ENCODE results near the gene PDHA1. TPM values are rescaled to one million over a fixed set of nuclear protein-coding genes. Genes with fewer than 3 reads are reported as not detected.

PDHA1 gene
- total RNA-seq, 2 experiments from 2014 or later = 154 to 160 TPM

DNA sequence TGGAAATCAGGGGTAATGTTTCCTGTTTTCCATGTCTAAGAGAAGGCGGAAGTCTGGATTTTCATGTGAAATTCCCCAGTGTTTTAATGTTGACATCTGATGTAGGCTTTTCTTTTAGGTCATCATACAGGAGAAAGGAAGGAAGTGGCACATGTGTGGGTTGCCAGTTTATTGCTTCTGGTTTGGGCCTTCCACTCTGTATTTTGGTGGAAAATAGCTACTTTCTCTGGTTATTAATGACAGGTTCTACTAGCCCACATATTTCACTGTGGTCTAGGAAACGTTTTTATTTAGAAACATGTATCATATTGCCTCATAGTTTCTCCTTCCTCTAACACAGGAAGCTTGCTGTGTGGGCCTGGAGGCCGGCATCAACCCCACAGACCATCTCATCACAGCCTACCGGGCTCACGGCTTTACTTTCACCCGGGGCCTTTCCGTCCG is 7.2 kb downstream of the PDHA1 start:
- peak overlapping the region; percentile 87 for H3K27ac Mint-ChIP-seq
- no peaks in the 10 kb centered on the region for H3K9me3 Mint-ChIP-seq (ENCODE audit: insufficient read depth)
- H3K27me3 Mint-ChIP-seq (ENCODE audit: low read depth) = no peaks in the 10 kb centered on the region
- peak overlapping the region; percentile 18 for H3K4me3 Mint-ChIP-seq
- ChIA-PET CTCF (interaction anchor here (1.0 kb wide), 1 partner anchor 14 kb away, joined by 5 read pairs; no protein-coding TSS in a partner anchor), POLR2A (no interaction called here)
- H3K4me1 Mint-ChIP-seq (ENCODE audit: low read depth) = peaks cover 23% of the 10 kb centered on the region
- DNase-seq (peak; percentile 23), ATAC-seq (peak; percentile 80)
- H3K36me3 Mint-ChIP-seq (ENCODE audit: low read depth) = peaks cover 40% of the 10 kb centered on the region

DNA sequence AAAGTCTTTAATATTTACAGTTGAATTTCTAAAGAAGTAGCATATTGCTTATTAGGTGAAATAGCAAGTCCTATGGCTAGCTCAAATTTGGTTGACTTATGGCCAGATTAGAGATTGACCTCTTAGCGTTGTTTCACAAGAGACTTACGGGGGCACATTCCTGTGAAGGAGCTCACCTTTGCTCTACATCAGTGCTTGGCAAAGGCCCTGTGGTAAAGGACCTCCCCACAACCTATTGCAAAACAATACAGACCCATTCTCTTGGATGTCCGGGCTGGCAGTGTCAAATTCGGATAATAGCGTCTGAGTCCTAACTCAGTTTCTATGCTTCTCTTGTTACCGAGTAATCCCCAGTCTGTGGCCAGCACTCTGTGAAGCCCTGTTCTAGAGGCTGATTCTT is 10.9 kb downstream of the PDHA1 start:
- ATAC-seq (no peak), DNase-seq (no peak)
- H3K27me3 Mint-ChIP-seq (ENCODE audit: low read depth) = no peaks in the 10 kb centered on the region
- H3K36me3 Mint-ChIP-seq (ENCODE audit: low read depth) = peaks cover 59% of the 10 kb centered on the region
- no peaks in the 10 kb centered on the region for H3K9me3 Mint-ChIP-seq (ENCODE audit: insufficient read depth)
- ChIA-PET POLR2A (no interaction called here), CTCF (no interaction called here)
- H3K4me1 Mint-ChIP-seq (ENCODE audit: low read depth) = peaks cover 18% of the 10 kb centered on the region
- H3K4me3 Mint-ChIP-seq = no peak overlapping the region
- H3K27ac Mint-ChIP-seq = no peak overlapping the region

DNA sequence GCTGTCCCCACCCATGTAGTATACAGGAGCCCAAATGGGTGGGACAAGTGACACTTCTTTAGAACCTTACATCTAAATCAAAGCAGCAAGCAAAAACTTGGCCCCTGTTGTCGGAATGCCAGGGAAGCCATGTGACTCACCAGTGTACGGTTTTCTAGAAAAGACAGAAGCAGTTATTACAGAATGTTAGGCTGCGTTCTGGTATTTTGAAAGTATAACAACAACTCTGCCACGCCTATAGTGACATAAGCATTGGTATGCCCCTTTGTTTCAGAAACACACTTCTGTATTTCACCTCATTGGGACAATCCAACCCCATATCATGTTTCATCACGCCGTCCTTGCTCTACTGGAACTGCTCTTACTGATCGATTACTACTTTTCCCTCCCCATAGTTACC is 14.8 kb downstream of the PDHA1 start:
- no peak overlapping the region for H3K4me3 Mint-ChIP-seq
- ATAC-seq = no peak
- no peaks in the 10 kb centered on the region for H3K4me1 Mint-ChIP-seq (ENCODE audit: low read depth)
- peaks cover 48% of the 10 kb centered on the region for H3K36me3 Mint-ChIP-seq (ENCODE audit: low read depth)
- ChIA-PET CTCF (no interaction called here), POLR2A (no interaction called here)
- no peak for DNase-seq
- H3K27me3 Mint-ChIP-seq (ENCODE audit: low read depth) = no peaks in the 10 kb centered on the region
- no peaks in the 10 kb centered on the region for H3K9me3 Mint-ChIP-seq (ENCODE audit: insufficient read depth)
- H3K27ac Mint-ChIP-seq = no peak overlapping the region

DNA sequence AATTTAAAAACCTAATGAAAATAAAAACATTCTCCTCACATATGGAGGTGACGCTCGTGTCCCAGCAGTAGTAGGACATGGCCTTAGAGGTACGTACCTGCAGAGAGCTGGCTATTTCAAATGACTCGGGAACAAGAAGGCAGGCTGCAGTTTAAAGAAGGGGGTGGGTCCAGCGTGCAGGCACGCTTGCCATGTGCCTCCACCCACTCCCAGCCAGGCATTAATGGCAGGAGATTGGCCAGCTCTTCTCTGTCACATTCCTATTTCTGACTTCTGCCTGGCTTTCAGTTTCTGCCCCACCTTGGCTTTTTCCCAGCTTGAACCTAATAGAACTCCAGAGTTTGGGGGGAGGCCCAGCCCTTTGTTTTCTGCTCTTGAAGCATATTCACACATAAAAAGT is 17.2 kb downstream of the PDHA1 start:
- ATAC-seq (no peak), DNase-seq (no peak)
- H3K36me3 Mint-ChIP-seq (ENCODE audit: low read depth) = peaks cover 47% of the 10 kb centered on the region
- H3K27ac Mint-ChIP-seq = no peak overlapping the region
- POLR2A ChIA-PET = interaction anchor here (0.6 kb wide), 1 partner anchor 706 kb away, joined by 3 read pairs; no protein-coding TSS in a partner anchor
- H3K4me3 Mint-ChIP-seq = no peak overlapping the region
- H3K4me1 Mint-ChIP-seq (ENCODE audit: low read depth) = no peaks in the 10 kb centered on the region
- no peaks in the 10 kb centered on the region for H3K27me3 Mint-ChIP-seq (ENCODE audit: low read depth)
- CTCF ChIA-PET = interaction anchor here (2.7 kb wide), 1 partner anchor 11 kb away, joined by 13 read pairs; no protein-coding TSS in a partner anchor
- no peaks in the 10 kb centered on the region for H3K9me3 Mint-ChIP-seq (ENCODE audit: insufficient read depth)

DNA sequence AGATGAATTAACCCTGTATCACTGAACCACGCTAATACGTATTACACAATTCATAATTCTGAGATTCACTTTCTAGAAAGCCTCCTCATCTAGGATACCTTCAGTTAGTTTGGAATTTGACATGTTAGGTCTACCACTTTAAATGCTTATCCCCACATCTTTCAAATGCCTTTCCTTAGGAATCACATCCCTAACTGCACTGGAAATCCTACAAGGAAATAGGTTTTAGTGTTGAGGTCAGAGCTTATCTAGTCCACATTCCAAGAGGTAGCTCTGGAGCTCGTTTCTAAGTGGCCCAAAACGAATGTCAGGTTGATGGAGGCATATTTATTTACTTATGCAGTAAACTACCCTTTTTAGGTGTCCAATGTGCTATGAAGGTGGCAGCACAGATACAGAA is 18.0 kb downstream of the PDHA1 start:
- Mint-ChIP-seq H3K9me3 (ENCODE audit: insufficient read depth) (no peaks in the 10 kb centered on the region), H3K36me3 (ENCODE audit: low read depth) (peaks cover 45% of the 10 kb centered on the region), H3K27me3 (ENCODE audit: low read depth) (no peaks in the 10 kb centered on the region), H3K27ac (no peak overlapping the region), H3K4me1 (ENCODE audit: low read depth) (no peaks in the 10 kb centered on the region), H3K4me3 (no peak overlapping the region)
- POLR2A ChIA-PET = no interaction called here
- ATAC-seq (no peak), DNase-seq (no peak)
- CTCF ChIA-PET = interaction anchor here (2.7 kb wide), 1 partner anchor 10 kb away, joined by 13 read pairs; no protein-coding TSS in a partner anchor

DNA sequence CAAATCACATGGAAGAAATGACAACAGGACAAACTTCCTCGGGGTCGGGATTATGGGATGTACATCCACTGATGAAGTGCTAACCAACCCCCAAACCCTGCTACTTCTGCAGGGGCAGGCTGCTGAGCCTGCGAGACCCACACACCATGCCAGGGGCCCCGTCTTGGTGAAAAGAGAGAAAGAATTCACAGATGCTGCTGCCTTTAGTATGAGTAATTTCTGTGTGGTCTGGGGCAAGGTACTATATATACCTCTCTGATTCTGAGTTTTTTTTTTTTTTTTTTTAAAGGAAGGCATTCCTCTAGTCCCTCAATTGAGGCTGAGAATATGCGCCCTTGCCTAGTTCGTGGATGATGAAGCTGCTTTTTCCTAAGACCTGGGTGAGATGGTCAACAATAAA is 24.8 kb downstream of the PDHA1 start:
- POLR2A ChIA-PET = no interaction called here
- H3K27ac Mint-ChIP-seq = no peak overlapping the region
- DNase-seq (no peak), ATAC-seq (no peak)
- peaks cover 8% of the 10 kb centered on the region for H3K4me1 Mint-ChIP-seq (ENCODE audit: low read depth)
- H3K36me3 Mint-ChIP-seq (ENCODE audit: low read depth) = peaks cover 20% of the 10 kb centered on the region
- H3K27me3 Mint-ChIP-seq (ENCODE audit: low read depth) = no peaks in the 10 kb centered on the region
- H3K4me3 Mint-ChIP-seq = no peak overlapping the region
- H3K9me3 Mint-ChIP-seq (ENCODE audit: insufficient read depth) = no peaks in the 10 kb centered on the region
- CTCF ChIA-PET = no interaction called here

DNA sequence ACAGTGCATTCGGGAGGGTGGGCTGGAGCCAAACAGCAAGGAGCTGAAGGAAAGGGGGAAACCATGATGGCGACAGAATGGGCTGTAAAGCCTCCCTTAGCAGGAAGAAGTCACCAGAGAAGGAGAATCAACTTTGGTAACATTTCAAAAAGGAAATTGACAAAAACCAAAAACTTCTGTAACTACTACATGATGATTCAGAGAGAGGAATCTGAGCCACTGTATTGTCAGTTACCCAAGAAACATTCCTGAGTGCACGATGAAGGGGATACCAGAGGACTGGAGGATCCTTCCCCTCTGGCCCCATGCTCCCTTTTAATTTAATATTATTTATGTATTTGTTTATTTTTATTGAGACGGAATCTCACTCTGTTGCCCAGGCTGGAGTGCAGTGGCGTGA is 26.3 kb downstream of the PDHA1 start:
- H3K27ac Mint-ChIP-seq = no peak overlapping the region
- ATAC-seq (no peak), DNase-seq (no peak)
- no peak overlapping the region for H3K4me3 Mint-ChIP-seq
- no peaks in the 10 kb centered on the region for H3K9me3 Mint-ChIP-seq (ENCODE audit: insufficient read depth)
- POLR2A ChIA-PET = no interaction called here
- CTCF ChIA-PET = no interaction called here
- peaks cover 8% of the 10 kb centered on the region for H3K4me1 Mint-ChIP-seq (ENCODE audit: low read depth)
- peaks cover 15% of the 10 kb centered on the region for H3K36me3 Mint-ChIP-seq (ENCODE audit: low read depth)
- no peaks in the 10 kb centered on the region for H3K27me3 Mint-ChIP-seq (ENCODE audit: low read depth)

DNA sequence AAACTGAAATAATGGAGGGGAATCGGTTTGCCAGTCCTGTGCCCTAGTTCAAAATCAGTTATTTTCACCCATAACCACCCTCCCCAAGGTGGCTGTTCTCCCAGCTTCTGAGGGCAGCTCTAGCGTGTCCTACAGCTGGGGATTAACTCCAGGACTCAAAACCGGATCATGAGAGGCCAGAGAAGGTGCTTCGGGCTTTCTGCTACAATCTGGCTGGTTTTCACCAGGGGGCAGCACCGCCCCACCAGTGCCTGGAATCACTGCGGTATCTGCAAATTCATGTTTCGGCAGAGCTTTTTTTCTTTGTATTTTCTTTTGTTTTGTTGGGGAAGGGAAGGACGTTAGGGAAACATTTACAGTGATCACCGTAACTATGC is 28.4 kb downstream of the PDHA1 start:
- no peaks in the 10 kb centered on the region for H3K9me3 Mint-ChIP-seq (ENCODE audit: insufficient read depth)
- H3K36me3 Mint-ChIP-seq (ENCODE audit: low read depth) = no peaks in the 10 kb centered on the region
- no peaks in the 10 kb centered on the region for H3K27me3 Mint-ChIP-seq (ENCODE audit: low read depth)
- H3K4me3 Mint-ChIP-seq = peak overlapping the region; percentile 70
- DNase-seq (peak; percentile 76), ATAC-seq (peak; percentile 86)
- ChIA-PET CTCF (interaction anchor here (0.7 to 2.4 kb wide), 14 partner anchors 11 to 696 kb away, joined by 3 to 13 read pairs (median 3); partner anchors contain the start of genes BCLAF3 and MAP3K15), POLR2A (no interaction called here)
- peak overlapping the region; percentile 34 for H3K27ac Mint-ChIP-seq
- peaks cover 8% of the 10 kb centered on the region for H3K4me1 Mint-ChIP-seq (ENCODE audit: low read depth)

DNA sequence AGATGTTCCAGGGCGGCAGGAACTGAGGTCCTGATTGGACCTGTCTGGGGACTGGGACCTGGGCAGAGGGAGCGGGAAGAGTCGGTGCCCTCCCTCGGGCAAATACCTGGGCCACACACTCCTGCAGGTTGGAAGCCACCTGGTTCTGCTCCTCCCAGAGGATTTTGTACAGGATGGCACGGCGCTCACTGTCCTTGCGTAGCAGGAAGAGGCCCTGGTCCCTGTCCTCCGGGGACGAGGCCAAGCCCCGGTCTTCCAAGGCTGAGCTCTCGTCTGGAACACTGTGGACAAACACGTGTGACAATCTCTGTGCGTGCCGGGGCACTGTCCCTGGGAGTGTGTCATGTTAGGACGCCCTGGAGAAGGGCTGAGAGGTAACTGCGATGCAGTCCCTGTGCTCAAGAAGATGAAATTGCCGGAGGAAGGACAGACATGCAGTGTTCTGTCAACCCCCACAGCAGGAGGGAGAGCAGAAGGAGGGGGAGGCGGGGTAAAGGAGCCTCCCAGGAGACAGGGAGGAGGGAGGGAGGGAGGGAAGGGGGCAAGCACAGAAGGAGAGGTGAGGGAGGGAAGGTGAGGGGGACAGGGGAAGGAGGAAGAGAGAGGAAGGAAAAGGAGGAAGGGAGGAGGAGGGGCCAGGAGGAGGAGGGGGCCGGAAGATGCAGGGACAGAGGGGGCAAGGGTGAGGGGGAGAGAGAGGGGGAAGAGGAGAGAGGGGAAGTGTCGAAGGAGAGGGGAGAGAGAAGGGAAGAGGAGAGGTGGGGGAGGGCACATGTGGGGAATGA is 29.0 kb downstream of the PDHA1 start:
- Mint-ChIP-seq H3K36me3 (ENCODE audit: low read depth) (no peaks in the 10 kb centered on the region), H3K4me1 (ENCODE audit: low read depth) (peaks cover 8% of the 10 kb centered on the region), H3K27me3 (ENCODE audit: low read depth) (no peaks in the 10 kb centered on the region), H3K27ac (peak overlapping the region; percentile 34), H3K4me3 (peak overlapping the region; percentile 70), H3K9me3 (ENCODE audit: insufficient read depth) (no peaks in the 10 kb centered on the region)
- DNase-seq (no peak), ATAC-seq (peak; percentile 58)
- POLR2A ChIA-PET = no interaction called here
- CTCF ChIA-PET = interaction anchor here (0.8 to 2.4 kb wide), 12 partner anchors 10 to 696 kb away, joined by 3 to 13 read pairs (median 4); partner anchors contain the start of genes BCLAF3 and MAP3K15

DNA sequence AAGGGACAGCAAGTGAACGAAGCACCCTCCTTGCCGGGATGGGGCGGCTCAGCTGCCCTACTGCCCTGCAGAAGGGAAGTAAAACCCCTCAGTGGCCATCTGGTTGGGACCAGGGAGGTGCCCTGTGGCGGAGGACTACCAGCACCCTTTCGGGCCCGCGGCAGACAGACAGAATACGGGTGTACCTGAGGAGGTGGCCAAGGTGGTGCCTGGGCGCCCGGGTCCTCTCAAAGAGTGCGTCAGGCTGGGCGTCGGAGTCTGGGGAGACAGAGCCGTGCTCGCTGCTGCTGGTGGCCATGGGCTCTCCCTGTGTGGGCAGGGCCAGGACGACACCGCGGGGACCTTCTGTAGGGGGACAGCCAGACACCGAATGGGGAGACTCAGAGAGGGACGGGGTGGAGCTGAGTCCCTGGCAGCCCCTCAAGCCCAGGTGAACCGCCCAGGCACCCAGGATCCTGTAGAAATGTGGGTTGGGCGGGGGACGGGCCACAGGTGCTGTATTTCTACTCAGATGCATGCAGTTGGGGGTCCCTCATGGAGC is 29.7 kb downstream of the PDHA1 start:
- H3K4me3 Mint-ChIP-seq = no peak overlapping the region
- ATAC-seq = no peak

DNA sequence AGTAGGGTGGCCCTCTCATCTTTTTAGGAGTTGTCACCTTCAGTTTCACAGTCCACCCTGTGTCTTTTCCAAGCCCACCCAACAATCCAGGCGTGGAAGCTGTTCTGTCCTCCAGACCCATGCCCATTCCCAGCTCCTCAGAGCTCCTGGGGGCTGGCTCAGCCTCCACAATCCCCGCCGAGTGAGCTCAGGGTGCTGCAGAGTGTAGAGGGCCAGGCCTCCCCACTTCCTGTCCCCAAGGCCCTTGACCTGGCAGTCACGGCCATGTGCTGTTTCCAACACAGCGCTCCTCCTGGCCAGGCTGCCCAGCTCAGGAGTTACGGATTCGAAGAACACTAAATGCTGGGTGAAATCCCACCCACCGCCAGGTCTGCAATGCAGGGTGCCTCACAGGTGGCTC is 31.8 kb downstream of the PDHA1 start:
- POLR2A ChIA-PET = no interaction called here
- Mint-ChIP-seq H3K9me3 (ENCODE audit: insufficient read depth) (no peaks in the 10 kb centered on the region), H3K27ac (no peak overlapping the region), H3K36me3 (ENCODE audit: low read depth) (no peaks in the 10 kb centered on the region), H3K4me3 (no peak overlapping the region), H3K27me3 (ENCODE audit: low read depth) (no peaks in the 10 kb centered on the region), H3K4me1 (ENCODE audit: low read depth) (peaks cover 8% of the 10 kb centered on the region)
- DNase-seq = no peak
- CTCF ChIA-PET = interaction anchor here (0.6 kb wide), 1 partner anchor 92 kb away, joined by 3 read pairs; no protein-coding TSS in a partner anchor
- no peak for ATAC-seq

More for the DNA sequence above, 29.7 kb downstream of the PDHA1 start:
- Mint-ChIP-seq H3K27ac (no peak overlapping the region), H3K36me3 (ENCODE audit: low read depth) (no peaks in the 10 kb centered on the region), H3K9me3 (ENCODE audit: insufficient read depth) (no peaks in the 10 kb centered on the region), H3K27me3 (ENCODE audit: low read depth) (no peaks in the 10 kb centered on the region), H3K4me1 (ENCODE audit: low read depth) (peaks cover 8% of the 10 kb centered on the region)
- no peak for DNase-seq
- POLR2A ChIA-PET = no interaction called here
- CTCF ChIA-PET = no interaction called here

DNA sequence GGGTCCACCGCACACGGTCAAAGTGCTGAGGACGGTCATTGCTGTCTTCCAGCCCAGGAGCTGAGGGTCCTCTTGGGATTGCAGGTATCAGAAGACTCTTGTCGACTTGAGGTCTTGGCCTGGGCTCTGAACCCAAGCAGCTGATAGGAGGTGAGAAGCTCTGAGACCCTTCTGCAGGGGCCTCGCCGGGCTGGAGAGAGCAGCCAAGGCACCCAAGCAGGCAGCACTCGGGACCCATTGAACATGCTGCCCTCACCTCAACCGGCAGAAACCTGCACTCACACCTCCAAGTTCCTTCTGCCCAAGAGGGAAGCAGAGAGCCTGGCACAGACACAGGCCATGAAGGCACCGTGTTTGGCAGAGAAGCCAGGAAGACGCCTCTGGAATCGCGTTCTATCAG is 34.1 kb downstream of the PDHA1 start:
- H3K36me3 Mint-ChIP-seq (ENCODE audit: low read depth) = no peaks in the 10 kb centered on the region
- ChIA-PET CTCF (no interaction called here), POLR2A (no interaction called here)
- no peak overlapping the region for H3K27ac Mint-ChIP-seq
- no peaks in the 10 kb centered on the region for H3K9me3 Mint-ChIP-seq (ENCODE audit: insufficient read depth)
- no peak overlapping the region for H3K4me3 Mint-ChIP-seq
- H3K27me3 Mint-ChIP-seq (ENCODE audit: low read depth) = no peaks in the 10 kb centered on the region
- no peak for DNase-seq
- peaks cover under 1% of the 10 kb centered on the region for H3K4me1 Mint-ChIP-seq (ENCODE audit: low read depth)
- no peak for ATAC-seq
